Inferior parietal cortex (tissue), 1 donor: Measurements from ENCODE around the gene CERS3.
"Not testable (repeated sequence)": the region's sequence is repeated elsewhere in the genome, so short reads cannot be mapped to it uniquely, and the experiment has no call there.

Source experiments
- DNase-seq: peaks from one replicate; pipeline ENCODE4 v3.0.0-alpha.2; 2016; ENCODE audit errors: extremely low spot score

The CERS3 gene

DNA sequence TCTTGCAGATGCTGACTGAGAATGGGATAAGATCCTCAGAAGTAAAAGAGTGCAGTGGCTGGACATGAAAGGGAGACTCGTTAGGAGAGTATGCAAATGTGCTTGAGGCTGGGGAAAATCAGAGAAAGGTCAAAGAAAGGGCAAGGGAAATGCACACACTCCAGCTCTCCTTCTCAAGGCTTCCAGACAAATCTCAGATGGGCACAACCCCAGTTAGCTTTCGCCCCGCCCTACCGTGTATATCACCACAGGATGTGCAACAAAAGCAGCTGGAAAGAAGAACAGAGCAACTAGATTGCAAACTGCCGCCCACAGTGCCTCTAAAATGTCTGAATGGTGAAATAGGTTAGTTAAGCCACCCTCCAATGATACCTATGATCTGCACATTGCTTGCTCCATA is 63.9 kb downstream of the CERS3 start:
- no peak for DNase-seq

DNA sequence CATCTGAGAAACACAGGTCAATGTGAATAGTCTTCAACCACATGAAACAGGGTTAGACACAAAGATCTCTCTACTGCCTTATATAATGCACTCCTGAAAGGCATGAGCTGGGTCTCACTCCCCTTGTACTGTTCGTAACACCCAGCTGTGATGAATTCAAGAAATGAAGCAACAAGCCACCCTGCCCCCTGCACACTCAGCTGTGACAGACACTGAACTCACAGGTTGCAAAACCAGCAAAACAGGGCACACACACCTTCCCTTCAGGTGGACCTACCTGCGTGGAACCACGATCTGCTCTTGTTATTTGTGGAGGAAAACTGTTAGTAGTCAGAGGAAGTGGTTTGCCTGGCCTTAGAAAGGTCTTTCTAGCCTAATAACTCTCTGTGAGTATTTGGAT is 64.5 kb downstream of the CERS3 start:
- no peak for DNase-seq

DNA sequence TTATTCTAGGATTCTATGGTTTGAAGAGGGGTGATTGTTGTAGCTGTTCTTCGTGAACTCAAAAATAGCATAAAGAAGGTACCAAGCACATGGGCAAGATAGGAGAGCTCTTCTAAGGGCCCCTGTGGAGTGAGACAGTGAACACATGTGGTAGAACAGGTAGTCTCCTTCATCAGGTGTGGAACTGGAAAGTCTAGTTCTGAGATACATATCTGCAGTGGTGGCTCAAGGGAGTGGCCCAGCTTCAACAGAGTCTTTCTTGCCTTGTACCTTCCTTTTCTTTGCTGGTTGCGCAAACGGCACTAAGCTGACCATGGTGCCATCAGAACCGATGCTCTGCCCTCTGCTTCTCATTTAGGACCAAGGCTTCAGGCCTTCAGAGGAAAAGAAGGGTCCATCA is 65.2 kb downstream of the CERS3 start:
- no peak for DNase-seq

DNA sequence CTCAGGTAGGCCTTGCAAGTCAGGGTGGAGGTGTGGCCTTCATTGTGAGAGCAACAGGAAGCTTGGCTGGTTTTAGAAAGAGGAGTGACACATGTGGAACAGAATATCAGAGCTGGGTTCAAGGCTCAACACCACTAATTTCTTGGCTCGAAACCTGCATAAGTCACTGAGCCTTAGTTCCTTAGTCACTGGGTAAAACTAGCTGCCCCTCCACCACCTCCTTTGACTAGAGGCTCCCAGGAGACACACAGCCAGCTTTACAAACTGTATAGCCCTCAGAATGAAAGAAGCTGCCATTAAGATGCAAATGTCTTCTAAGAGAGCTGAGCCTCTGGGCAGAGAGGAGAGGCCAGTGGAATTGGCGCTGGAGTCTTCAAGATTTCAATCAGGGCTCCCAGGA is 67.7 kb downstream of the CERS3 start:
- no peak for DNase-seq

DNA sequence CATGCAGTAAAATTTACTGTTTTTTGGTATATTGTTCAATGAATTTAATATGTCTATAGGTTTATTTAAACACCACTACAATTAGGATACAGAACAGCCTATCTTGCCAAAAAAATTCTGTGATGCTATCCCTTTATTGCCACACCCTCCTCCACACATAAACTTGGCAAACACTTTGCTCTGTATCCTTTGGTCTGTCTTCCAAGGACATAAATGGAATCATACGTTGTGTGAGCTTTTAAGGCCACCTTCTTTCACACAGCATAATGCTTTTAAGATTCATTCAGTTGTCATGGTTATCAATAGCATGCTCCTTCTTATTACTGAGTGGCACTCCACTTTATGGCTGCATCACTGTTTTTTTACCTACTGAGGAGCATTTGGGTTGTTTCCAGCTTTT is 71.5 kb downstream of the CERS3 start:
- no peak for DNase-seq

DNA sequence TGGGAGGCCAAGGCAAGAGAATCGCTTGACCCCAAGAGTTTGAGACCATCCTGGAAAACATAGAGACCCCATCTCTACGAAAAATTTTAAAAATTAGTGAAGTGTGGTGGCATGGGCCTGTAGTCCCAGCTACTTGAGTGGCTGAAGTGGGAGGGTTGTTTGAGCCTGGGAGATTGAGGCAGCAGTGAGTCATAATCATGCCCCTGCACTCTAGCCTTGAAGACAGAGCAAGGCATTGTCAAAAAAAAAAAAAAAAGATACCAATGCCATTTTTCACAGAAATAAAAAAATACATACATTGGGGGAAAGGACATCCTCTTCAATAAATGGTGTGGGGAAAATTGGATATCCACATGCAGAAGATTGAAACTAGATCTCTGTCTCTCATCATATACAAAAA is 74.6 kb downstream of the CERS3 start:
- DNase-seq = no peak

DNA sequence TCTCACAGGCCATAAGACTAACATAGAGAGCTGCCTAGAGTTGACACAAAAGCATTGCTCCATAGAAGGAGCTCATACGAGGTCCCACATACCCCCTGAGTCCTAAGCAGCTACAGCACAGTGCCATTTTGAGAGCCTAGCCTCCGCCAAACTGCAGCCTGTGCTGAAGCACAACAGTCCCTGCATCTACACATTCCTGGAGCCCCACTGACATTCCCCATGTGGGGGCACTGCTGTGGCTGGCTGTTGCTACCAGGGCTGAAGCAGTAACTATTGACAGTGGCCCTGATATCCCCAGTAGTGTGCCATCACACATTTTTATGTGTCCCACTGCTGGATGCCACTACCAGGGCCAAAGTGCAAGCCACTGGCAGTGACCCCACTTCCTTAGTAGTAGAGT is 80.3 kb downstream of the CERS3 start:
- DNase-seq = no peak

DNA sequence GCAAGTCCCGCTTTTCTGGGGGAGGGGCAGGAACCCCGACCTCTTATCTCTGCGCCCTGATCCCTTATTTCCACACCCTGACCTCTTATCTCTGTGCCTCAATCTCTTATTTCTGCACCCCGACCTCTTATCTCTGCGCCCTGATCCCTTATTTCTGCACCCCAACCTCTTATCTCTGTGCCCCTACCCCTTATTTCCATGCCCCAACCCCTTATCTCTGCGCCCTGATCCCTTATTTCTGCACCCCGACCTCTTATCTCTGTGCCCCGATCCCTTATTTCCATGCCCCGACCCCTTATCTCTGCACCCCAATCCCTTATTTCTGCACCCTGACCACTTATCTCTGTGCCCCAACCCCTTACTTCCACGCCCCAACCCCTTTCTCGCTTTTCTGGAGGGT is 87.7 kb downstream of the CERS3 start:
- DNase-seq = not testable (repeated sequence)

DNA sequence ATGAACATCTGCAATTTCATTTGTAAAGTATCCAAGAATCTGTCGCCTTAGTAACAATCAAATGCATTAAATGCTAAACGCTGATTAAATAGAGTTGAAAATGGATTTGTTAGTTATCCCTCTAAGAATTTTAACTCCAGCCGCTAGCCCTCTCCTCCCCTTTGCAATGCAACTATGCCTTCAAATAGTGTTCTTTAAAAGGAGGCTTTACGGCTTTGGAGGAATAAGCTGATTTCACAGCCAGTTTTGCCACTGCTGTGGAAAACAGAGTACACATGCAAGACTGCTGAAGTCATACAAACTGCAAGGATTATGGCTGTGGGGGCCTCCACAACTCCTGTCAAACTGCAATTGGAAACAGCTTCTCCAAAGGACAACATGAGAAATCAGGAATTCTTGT is 89.2 kb downstream of the CERS3 start:
- no peak for DNase-seq

DNA sequence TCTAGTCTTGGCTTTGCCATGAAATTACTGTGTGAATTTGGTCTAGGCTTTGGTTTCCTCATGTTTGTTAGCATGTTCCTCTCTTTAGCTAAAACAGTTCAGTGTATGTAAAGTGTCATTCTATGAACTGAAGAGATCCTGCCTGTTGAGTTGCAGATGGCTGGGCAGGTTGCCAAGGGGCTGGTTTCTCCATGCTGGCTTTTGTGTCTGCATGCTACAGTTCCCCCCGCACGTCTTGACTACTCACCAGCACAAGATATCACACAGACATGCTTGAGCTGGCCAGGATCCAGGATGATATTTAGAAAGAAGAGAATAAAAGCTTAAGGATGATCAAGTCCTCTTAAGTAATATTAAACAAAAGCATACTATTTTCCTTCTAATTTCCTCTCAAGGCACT is 90.2 kb downstream of the CERS3 start:
- peak; percentile 24 for DNase-seq

DNA sequence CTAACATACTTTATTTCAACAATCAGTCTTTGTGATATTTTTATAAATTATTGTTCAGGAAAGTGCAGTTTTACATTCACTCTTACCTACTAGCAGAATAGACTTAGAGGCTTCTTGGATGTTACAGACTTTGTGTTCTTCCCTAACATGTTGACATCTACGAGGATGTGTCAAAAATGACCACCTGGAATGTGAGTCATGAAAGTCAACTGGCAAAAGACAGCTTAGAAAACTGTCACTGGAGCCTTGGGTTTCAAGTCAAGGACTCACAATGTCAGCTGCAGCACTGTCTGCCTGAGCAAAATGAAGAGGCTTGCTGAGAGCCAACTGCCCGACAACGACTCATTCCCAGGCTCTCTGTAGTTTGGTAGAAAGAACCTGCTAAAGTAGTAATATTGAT is 91.5 kb downstream of the CERS3 start:
- DNase-seq = no peak

DNA sequence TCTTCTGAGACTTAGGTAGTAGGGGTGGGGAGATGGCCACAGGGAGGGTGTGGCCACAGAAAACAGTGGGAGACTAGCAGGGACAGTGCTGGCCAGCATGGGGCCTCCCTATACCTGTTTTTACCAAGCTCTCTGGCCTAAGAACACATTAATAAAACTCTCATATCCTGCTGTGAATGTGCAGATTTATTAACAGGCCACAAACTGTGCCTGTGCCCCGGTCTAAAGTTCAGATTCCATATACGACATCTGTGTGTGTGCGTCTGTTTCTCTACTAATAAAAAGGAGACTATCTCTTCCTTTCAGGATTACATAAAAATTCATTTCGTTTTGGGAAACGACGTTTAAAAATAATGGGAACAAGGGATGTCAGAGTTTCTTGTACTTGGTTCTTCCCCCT is 94.2 kb downstream of the CERS3 start:
- no peak for DNase-seq

DNA sequence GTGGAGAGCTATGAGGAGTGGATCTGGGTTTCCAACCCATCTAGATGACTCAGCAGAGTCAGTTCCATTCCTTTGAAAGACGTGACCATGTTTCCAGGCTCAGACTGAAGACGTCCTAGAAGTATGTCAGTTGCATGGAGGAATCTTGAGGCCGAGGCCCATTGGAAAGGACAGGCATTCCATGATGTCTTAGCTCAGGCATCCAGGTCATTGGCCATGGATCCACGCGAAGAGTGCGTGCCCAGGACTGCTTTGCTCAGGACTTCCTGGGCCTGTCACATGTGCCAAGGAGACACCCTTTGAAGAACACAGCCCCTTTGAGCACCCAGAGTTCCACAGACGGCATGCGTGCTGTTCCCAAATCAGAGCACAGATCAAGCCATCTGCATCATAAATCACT is 94.7 kb downstream of the CERS3 start:
- DNase-seq = no peak

DNA sequence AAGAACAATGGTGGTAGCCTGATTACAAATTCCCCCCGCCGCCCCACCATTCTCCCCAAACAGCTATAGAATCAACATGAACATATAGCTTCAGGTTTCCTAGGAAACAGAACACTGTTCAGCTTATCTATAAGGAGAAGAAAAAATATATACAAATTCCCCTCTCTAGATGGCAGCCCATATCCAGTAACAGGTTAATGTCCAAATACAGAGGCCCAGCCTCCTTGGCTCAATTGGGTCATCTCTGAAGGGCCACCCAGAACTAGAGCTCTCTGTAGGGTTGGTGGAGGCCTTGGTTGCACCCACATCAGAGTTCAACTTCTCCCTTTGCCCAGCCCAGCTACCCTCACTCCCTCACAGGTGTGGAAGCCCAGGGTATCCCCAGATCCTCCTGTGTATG is 95.4 kb downstream of the CERS3 start:
- DNase-seq = no peak

DNA sequence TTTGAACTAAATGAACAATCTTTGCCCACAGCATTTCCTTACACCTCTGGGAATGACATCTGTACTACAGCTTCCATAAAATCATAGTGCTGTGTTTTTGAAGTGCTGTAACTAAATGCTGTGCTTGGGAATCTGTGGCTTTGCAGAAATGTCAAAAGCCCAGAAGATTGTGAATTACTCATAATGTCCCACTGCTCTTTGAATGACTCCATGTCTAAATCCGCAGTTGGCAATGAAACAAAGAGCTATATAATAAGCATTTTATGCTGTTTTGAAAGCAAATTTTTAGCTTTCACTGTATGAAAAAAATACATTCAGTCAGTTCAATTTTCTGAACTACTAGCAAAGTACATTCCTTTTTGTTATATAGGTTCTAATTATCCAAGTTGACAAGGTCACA is 98.3 kb downstream of the CERS3 start:
- no peak for DNase-seq

DNA sequence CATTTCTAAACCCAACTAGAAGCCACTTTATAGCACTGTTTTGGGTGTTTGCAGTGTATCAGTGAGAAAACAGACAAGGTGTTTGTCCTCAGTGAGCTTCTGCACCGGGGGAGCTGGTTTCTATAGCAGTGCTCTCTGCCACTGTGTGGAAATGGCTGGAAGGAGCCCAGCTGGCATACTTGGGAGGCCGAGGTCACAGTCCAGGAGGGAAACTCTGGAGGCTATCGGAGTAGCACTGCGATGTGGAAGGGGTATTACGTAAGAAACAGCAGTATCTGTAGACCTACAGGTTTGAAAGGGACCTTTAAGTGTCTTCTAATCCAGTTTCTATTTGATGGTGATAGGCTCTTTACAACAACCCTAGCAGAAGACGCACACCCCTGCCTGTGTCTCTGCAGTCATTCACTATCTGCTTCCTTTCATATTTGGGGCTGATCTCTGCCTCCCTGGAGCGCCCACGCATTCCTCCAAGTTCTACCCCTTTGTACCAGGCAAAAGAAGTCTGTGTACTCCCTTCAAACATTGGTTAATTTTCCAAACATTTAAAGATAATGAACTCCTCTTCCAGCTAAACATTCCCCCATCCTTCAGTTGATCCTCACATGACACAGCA is 99.5 kb downstream of the CERS3 start:
- DNase-seq = no peak

DNA sequence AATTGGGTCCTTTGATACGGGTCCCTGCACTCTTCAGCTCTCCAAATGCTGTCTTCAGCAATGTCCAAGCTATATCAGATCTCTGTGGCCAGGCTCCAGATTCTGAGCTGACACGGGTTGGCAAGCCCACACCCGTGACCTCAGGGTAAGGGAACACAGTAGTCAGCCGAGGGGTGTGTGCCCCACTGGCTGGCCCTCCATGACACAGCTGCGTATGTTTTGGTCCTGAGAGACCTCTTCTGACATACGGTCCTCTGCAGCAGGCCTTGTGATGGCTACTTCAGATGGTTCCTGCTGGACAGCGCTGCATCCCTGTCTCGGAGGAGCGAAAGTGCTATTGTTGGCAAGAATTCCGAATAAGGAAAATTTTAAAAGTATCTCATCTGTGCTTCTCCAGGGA is 101.8 kb downstream of the CERS3 start:
- DNase-seq = no peak

DNA sequence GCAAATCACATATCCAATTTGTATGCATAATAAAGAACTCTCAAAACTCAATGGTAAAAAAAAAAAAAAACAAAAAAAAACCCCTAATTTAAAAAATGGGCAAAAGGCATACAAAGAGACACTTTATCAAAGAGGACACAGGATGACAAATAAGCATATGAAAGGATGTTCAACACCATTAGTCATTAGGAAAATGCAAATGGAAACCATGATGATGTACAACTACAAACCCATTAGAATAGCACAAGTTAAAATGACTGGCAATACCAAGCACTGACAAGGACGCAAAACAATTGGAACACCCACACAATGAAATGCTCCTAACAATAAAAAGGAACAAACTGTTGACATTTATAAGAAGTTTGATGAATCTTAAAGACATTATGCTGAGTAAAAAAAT is 123.6 kb downstream of the CERS3 start:
- DNase-seq = no peak

DNA sequence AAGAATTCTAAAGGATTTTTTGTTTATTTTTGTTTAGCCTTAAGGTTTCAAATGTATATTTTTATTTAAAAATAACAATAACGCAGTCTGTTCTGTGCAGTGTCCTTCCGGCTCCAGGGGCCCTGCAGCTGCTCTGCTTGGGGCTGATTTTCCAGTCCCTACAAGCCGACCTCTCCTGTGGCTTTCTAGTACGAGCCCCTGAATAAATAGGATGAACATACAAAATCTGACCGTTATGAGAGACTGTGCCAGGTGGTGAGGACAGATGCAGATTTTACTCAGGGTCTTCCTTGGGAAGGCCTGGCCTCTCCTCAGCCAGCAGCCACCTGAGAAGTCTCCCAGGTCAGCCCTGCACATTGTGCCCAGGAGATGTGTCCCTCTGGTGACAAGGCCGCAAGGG is 127.8 kb downstream of the CERS3 start:
- DNase-seq = no peak

DNA sequence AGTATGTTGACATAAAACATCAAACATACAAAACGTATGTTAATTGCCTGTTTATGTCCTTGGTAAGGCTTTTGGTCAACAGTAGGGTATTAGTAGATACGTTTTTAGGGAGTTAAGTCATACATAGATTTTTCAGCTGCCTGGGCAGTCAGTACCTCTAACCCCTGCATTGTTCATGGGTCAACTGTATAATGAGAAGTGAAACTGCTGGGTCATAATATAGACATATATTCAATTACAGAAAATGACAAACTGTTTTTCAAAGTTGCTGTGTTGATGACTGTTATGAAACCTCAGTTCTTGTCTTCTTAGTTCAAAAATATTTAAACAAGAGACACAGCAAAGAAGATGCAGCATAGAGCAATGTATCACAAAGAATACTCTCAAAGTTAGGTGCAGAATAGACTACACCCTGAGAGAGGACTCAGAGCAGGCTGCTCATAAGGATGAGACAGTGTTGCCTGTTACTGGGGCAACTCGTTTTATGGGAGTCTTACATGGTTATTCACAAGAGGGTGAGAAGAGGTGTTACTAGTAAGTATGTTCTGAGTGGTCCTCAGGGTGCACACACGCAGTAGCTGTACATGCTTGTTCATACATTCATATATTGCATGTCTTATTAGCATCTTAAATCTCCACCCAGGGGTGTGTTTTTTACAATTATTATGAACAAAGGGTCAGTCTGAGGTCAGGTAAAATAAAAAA is 133.9 kb downstream of the CERS3 start:
- DNase-seq = no peak

DNA sequence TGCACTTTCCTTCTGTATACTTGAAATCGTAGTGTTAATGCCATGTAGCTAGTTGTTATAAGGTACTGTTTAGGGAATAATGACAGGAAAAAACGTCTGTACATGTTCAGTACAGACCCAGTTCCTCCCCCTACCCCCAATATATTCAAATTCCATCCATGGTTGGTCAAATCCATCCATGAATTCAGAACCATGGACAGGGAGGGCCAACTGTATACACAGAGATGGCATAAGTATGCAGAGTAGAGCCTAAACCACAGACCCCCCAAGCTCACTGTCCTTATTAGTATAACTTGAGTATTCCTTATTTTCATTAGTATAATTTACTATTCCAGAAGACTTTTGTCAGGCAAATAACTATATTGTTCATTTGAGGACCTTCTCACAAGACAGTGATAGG is 135.7 kb downstream of the CERS3 start:
- DNase-seq = no peak

DNA sequence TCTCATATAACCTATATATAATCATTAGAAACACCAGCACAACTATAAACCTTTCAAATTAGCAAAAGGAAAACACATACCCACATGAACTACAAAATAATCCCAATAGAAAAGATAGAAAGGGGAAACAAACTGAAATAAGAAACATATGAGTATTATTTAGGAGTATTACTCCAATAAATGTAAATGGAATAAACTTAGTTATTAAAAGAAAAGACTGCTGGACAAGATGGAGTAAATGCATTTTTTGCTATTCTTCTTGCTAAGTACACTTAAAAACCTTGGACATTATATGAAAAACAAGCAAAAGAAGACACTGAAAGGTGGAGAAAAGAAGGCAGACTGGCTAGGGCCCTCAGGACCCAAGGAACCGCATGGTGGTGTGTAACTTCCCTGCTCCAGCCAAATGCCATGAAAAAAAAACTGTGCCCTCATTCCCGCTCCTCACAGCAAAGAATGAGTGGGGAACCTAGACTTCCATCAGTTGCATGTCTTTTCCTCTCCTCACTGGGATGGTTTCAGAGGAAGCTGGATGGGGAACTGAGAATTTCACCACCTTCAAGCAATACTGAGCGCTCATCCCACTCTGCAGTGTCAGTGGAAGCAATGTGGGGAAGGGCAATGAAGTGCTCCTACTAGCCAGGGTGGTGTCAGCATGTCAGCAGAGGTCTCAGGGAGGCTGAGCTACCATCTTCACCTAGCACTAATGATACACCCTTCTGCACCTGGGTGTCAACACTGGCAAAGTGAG is 143.3 kb downstream of the CERS3 start:
- DNase-seq = no peak

DNA sequence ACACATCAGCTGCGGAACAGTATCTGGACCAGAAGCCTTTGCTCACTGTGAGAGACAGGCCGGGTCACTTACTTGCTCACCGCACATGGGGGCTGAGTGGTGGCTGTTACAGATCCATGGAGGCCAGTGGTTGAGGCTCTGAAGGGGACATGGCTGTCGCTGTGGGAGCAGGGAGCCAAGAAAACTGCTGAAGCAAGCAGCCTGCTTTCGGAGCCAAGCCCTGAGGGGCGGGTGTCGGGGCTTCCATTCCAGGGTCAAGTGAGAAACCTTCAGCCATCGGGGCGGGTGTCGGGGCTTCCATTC is 144.7 kb downstream of the CERS3 start:
- no peak for DNase-seq
